Mesothelial cell of epicardium (in vitro differentiated cells): Measurements from ENCODE around the gene LAPTM5. TPM values are rescaled to one million over a fixed set of nuclear protein-coding genes. Genes with fewer than 3 reads are reported as not detected.
"Not testable (repeated sequence)": the region's sequence is repeated elsewhere in the genome, so short reads cannot be mapped to it uniquely, and the experiment has no call there.

Source experiments
- DNase-seq, 2 experiments: peaks; one replicate each; pipeline ENCODE4 v3.0.0; 2021; ENCODE audit warnings: low spot score in 2 of 2; ENCODE audit not compliant: unreplicated experiment in 2 of 2
- H3K27ac Mint-ChIP-seq: 2 replicates; pipeline ENCODE4 v1.8.0; 2021; ENCODE audit warnings: mixed read lengths
- H3K27me3 Mint-ChIP-seq: 2 replicates; pipeline ENCODE4 v1.8.0; 2021; ENCODE audit warnings: low read depth, mixed read lengths
- H3K36me3 Mint-ChIP-seq: 2 replicates; pipeline ENCODE4 v1.8.0; 2021; ENCODE audit warnings: mixed read lengths
- H3K4me1 Mint-ChIP-seq: 2 replicates; pipeline ENCODE4 v1.8.0; 2021; ENCODE audit warnings: mixed read lengths
- H3K4me3 Mint-ChIP-seq: 2 replicates; pipeline ENCODE4 v1.8.0; 2021; ENCODE audit warnings: mild to moderate bottlenecking, moderate library complexity, mixed read lengths
- H3K9me3 Mint-ChIP-seq: 2 replicates; pipeline ENCODE4 v1.8.0; 2021; ENCODE audit warnings: mixed read lengths
- total RNA-seq: library from RNA; stranded (reverse); gene quantifications from 3 replicates; pipeline ENCODE4 v1.2.1, GENCODE V29; 2021
- TF ChIP-seq, protein P1 (sequence below): fragments of 200-600 bp; sonication (generic); IDR thresholded peaks from one replicate; pipeline ENCODE4 v1.5.0; 2021; ENCODE audit warnings: antibody characterized with exemption; ENCODE audit not compliant: unreplicated experiment

Gene LAPTM5
- total RNA-seq, 1 donor from 2014 or later = not detected

DNA sequence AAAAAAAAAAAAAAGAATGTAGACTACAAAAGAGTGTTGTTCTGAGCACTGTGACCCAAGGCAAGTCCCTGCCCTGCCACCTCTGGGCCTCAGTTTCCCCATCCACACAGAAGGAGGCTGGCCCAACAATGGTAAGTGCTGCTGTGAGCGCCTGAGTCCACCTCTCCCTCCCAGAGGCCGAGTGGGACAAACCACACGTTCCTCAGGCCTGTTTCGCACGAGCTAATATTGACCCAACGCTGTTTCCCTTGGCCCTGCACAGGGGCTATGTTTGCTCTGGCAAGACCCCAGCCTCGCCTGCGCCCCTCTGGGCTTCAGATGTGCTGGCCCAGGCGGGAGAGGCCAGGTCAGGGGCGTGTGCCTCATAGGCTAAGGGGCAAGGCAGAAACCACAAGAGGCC lies 12.6 kb upstream of the LAPTM5 start:
- DNase-seq = no peak
- Mint-ChIP-seq H3K9me3 (no peaks in the 10 kb centered on the region), H3K4me3 (no peak overlapping the region), H3K36me3 (no peaks in the 10 kb centered on the region), H3K4me1 (no peaks in the 10 kb centered on the region), H3K27me3 (no peaks in the 10 kb centered on the region), H3K27ac (no peak overlapping the region)
- TF ChIP-seq, protein P1, sequence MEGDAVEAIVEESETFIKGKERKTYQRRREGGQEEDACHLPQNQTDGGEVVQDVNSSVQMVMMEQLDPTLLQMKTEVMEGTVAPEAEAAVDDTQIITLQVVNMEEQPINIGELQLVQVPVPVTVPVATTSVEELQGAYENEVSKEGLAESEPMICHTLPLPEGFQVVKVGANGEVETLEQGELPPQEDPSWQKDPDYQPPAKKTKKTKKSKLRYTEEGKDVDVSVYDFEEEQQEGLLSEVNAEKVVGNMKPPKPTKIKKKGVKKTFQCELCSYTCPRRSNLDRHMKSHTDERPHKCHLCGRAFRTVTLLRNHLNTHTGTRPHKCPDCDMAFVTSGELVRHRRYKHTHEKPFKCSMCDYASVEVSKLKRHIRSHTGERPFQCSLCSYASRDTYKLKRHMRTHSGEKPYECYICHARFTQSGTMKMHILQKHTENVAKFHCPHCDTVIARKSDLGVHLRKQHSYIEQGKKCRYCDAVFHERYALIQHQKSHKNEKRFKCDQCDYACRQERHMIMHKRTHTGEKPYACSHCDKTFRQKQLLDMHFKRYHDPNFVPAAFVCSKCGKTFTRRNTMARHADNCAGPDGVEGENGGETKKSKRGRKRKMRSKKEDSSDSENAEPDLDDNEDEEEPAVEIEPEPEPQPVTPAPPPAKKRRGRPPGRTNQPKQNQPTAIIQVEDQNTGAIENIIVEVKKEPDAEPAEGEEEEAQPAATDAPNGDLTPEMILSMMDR = no peak

DNA sequence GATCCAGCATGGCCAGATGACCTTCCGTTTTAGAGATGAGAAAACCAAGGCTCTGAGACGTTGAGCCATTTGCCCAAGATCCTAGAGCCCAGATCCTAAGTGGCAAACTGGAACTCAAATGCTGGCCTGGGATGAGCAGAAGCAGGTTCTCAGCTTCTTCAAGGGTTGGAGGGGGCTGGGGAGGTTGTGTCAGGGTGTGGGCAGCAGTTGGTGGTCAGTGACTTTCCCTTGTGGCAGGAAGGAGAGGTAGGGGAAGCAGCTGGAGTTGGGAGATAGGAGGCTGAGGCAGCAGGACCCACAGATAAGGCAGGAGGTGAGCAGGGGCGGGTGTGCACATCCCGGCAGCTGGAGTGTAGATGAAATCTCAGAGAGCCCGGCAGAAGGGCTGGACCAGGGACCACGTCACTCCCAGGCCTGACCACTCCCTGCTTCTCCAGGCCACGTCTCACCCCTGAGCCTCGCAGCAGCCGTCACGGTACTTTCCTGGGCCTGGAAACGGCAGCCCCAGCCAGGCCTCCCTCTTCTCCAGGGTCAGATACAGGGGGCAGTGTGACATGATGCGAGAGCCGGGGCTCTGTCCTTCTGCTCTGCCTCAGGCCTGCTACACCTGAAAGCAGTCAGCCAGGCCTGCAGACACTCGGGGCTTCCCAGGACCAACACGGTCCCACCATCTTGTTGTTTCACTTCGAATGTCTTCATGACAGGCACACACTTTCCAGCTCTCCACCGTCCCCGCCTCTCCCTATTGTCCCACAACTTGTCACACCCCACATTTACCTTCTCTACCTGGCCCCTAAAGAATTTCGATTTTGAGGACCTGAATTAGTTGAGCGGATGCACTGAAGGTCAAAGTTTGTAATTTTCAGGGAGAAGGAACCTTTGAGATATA lies 11.5 kb upstream of the LAPTM5 start:
- Mint-ChIP-seq H3K36me3 (no peaks in the 10 kb centered on the region), H3K9me3 (no peaks in the 10 kb centered on the region), H3K4me3 (no peak overlapping the region), H3K27ac (no peak overlapping the region), H3K4me1 (no peaks in the 10 kb centered on the region), H3K27me3 (no peaks in the 10 kb centered on the region)
- no peak for DNase-seq
- TF ChIP-seq, protein P1 = no peak

- no peak overlapping the region for H3K27ac Mint-ChIP-seq
- H3K9me3 Mint-ChIP-seq = no peaks in the 10 kb centered on the region
- H3K27me3 Mint-ChIP-seq = no peaks in the 10 kb centered on the region
Measured at GRCh38 chr1:30768159-30768829, 10.7 kb upstream of the LAPTM5 start.

DNA sequence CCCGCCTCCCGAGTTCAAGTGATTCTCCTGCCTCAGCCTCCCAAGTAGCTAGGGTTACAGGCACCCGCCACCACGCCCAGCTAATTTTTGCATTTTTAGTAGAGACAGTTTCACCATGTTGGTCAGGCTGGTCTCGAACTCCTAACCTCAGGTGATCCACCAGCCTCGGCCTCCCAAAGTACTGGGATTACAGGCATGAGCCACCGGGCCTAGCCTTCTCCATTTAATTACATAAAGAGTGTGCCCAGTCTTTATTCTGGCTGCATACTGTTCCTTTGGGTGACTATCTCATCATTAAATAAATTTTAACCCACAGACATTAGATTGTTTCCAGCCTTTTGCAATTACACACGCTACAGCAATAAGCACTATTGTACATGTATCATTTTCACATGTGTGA lies 9.4 kb upstream of the LAPTM5 start:
- not testable (repeated sequence) for H3K4me3 Mint-ChIP-seq, H3K27me3 Mint-ChIP-seq, DNase-seq, H3K9me3 Mint-ChIP-seq, H3K27ac Mint-ChIP-seq, H3K36me3 Mint-ChIP-seq, H3K4me1 Mint-ChIP-seq

More at GRCh38 chr1:30768159-30768829, 10.7 kb upstream of the LAPTM5 start:
- no peak for DNase-seq
- H3K36me3 Mint-ChIP-seq = no peaks in the 10 kb centered on the region
- no peak overlapping the region for H3K4me3 Mint-ChIP-seq
- H3K4me1 Mint-ChIP-seq = peaks cover 5% of the 10 kb centered on the region
- TF ChIP-seq, protein P1 = no peak

DNA sequence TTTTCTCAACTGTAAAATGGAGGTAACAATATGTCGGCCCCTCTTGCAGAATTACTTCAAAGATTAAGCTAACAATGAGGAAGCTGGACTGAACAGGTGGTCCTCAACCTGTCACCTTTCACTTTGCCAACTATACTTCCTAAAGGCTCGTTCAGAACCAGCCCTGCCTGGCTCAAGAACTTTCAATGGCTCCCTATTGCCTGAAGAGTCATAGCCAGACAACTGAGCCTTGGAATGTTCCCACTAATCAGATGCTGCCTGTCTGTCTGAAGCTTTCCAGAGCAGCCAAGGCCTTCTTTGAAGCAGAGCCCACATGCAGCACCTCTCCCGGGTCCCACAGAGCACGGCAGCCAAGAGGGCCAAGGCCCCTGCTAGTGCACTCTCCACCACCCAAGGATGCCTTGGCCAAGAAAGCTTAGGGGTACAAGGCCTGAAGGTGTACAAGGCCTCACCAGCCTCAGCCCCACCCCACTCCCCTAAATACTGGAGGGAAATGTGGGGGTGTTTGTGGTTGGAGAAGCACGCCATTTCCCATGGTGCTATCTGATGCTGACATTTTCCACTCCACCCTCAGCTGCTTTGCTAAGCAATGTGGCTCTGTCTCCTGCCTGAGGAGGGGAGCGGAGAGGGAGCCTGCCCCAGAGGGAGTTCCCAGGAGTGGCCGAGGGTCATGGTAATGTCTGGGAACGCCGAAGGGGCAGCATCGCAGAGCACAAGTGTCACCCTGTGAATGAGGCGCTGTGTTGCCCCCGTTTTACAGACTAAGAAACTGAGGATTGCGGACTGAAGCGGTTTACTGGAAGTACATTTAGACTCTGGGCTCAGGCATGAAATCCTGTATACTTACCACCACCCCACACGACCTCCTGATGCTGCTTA lies 8.2 kb upstream of the LAPTM5 start:
- no peak overlapping the region for H3K4me3 Mint-ChIP-seq
- H3K9me3 Mint-ChIP-seq = no peaks in the 10 kb centered on the region
- TF ChIP-seq, protein P1 = no peak
- H3K27me3 Mint-ChIP-seq = no peaks in the 10 kb centered on the region
- H3K4me1 Mint-ChIP-seq = peaks cover 5% of the 10 kb centered on the region
- H3K36me3 Mint-ChIP-seq = no peaks in the 10 kb centered on the region
- no peak overlapping the region for H3K27ac Mint-ChIP-seq
- DNase-seq = no peak
